HEK293T (cell line): Measurements from ENCODE around the gene ZNF497.

Experiments used
- BHLHE40 ChIP-seq: fragments of 450-650 bp; IDR thresholded peaks from 2 replicates; pipeline ENCODE4 v1.6.1; 2016; ENCODE audit warnings: mild to moderate bottlenecking, moderate library complexity, borderline replicate concordance
- FOXM1 ChIP-seq: fragments of 450-650 bp; IDR thresholded peaks from 2 replicates; pipeline ENCODE4 v1.6.1; 2017; ENCODE audit warnings: mild to moderate bottlenecking, borderline replicate concordance

GRCh38 chr19:58338825-58339558 is 23.6 kb downstream of the ZNF497 start:
- TF ChIP-seq BHLHE40, result no peak
- TF ChIP-seq FOXM1, result no peak
